ENCODE results near the gene CPNE5. TPM values are rescaled to one million over a fixed set of nuclear protein-coding genes. Genes with fewer than 3 reads are reported as not detected.

The CPNE5 gene
- polyA plus RNA-seq, 1 donor (not counting 4 experiments of a cell fraction or from before 2014, with no cell fraction given), result 0.05 TPM

- dilution Hi-C loops (cut with MboI; ENCODE audit: extremely low pct_ligation_motif_present, low sequenced_read_pairs), result loop anchor here (10.0 kb wide), 1 partner anchor 139 kb away; no protein-coding TSS in a partner anchor
- Histone ChIP-seq H3K9me3 (ENCODE audit: control insufficient read depth, low read depth, low read length) (no peaks in the 10 kb centered on the region), H2AFZ (ENCODE audit: control insufficient read depth, low read length) (no peak overlapping the region), H3K79me2 (ENCODE audit: control insufficient read depth, insufficient read depth, low read length) (no peaks in the 10 kb centered on the region), H3K9ac (ENCODE audit: control insufficient read depth, extremely low read depth, insufficient read depth, low read length) (no peak overlapping the region), H3K4me3 (ENCODE audit: control insufficient read depth in 2 of 3, extremely low read depth in 1 of 3, insufficient read depth in 2 of 3, low read depth in 1 of 3, low read length in 3 of 3) (no peak overlapping the region), H3K4me1 (ENCODE audit: control insufficient read depth, extremely low read depth, insufficient read depth, low read length) (peaks cover 55% of the 10 kb centered on the region), H3K36me3 (ENCODE audit: control insufficient read depth in 2 of 2, extremely low read depth in 1 of 2, insufficient read depth in 2 of 2, low read length in 2 of 2) (no peaks in the 10 kb centered on the region), H4K20me1 (ENCODE audit: control insufficient read depth, extremely low read depth, insufficient read depth, low read length) (no peaks in the 10 kb centered on the region), H3K4me2 (ENCODE audit: control insufficient read depth, extremely low read depth, insufficient read depth, low read depth, low read length) (no peak overlapping the region), H3K27me3 (ENCODE audit: control insufficient read depth, extremely low read depth, insufficient read depth, low read length) (no peaks in the 10 kb centered on the region), H3K27ac (ENCODE audit: control insufficient read depth, insufficient read depth, low read length) (no peak overlapping the region), H3K9me1 (ENCODE audit: control insufficient read depth, extremely low read depth, insufficient read depth, low read length) (peaks cover 3% of the 10 kb centered on the region)
- FAIRE-seq (no peak), DNase-seq (ENCODE audit: low read depth, low spot score) (no peak)
- TF ChIP-seq EZH2 (IDR thresholded peaks at IDR 0.05; ENCODE audit: low read length) (no peak), CTCF (optimal IDR thresholded peaks at IDR 0.05 in 1 of 3, IDR thresholded peaks at IDR 0.05 in 1 of 3, conservative IDR thresholded peaks at IDR 0.05 in 1 of 3; ENCODE audit: extremely low read depth in 1 of 3, insufficient read depth in 2 of 3, low read length in 3 of 3) (no peak)
Measured at GRCh38 chr6:36753671-36754405, 85.4 kb downstream of the CPNE5 start.

GRCh38 chr6:36752886-36753506, 86.2 kb downstream of the CPNE5 start:
- Histone ChIP-seq H3K4me1 (ENCODE audit: control insufficient read depth, extremely low read depth, insufficient read depth, low read length) (peaks cover 54% of the 10 kb centered on the region), H3K4me3 (ENCODE audit: control insufficient read depth in 2 of 3, extremely low read depth in 1 of 3, insufficient read depth in 2 of 3, low read depth in 1 of 3, low read length in 3 of 3) (no peak overlapping the region), H4K20me1 (ENCODE audit: control insufficient read depth, extremely low read depth, insufficient read depth, low read length) (no peaks in the 10 kb centered on the region), H3K79me2 (ENCODE audit: control insufficient read depth, insufficient read depth, low read length) (no peaks in the 10 kb centered on the region), H3K9ac (ENCODE audit: control insufficient read depth, extremely low read depth, insufficient read depth, low read length) (no peak overlapping the region), H3K9me1 (ENCODE audit: control insufficient read depth, extremely low read depth, insufficient read depth, low read length) (peaks cover 3% of the 10 kb centered on the region), H3K9me3 (ENCODE audit: control insufficient read depth, low read depth, low read length) (no peaks in the 10 kb centered on the region), H3K27me3 (ENCODE audit: control insufficient read depth, extremely low read depth, insufficient read depth, low read length) (no peaks in the 10 kb centered on the region), H3K27ac (ENCODE audit: control insufficient read depth, insufficient read depth, low read length) (no peak overlapping the region), H2AFZ (ENCODE audit: control insufficient read depth, low read length) (no peak overlapping the region), H3K36me3 (ENCODE audit: control insufficient read depth in 2 of 2, extremely low read depth in 1 of 2, insufficient read depth in 2 of 2, low read length in 2 of 2) (no peaks in the 10 kb centered on the region), H3K4me2 (ENCODE audit: control insufficient read depth, extremely low read depth, insufficient read depth, low read depth, low read length) (no peak overlapping the region)
- TF ChIP-seq CTCF (optimal IDR thresholded peaks at IDR 0.05 in 1 of 3, IDR thresholded peaks at IDR 0.05 in 1 of 3, conservative IDR thresholded peaks at IDR 0.05 in 1 of 3; ENCODE audit: extremely low read depth in 1 of 3, insufficient read depth in 2 of 3, low read length in 3 of 3) (no peak), EZH2 (IDR thresholded peaks at IDR 0.05; ENCODE audit: low read length) (no peak)
- FAIRE-seq (no peak), DNase-seq (ENCODE audit: low read depth, low spot score) (no peak)
- dilution Hi-C loops (cut with MboI; ENCODE audit: extremely low pct_ligation_motif_present, low sequenced_read_pairs), result loop anchor here (10.0 kb wide), 1 partner anchor 138 kb away; no protein-coding TSS in a partner anchor

Data from keratinocyte (primary cell).